Suprapubic skin (tissue), 4 donors: ENCODE data around the gene NFILZ. TPM values are rescaled to one million over a fixed set of nuclear protein-coding genes. Genes with fewer than 3 reads are reported as not detected.
A peak's percentile ranks its signal among the peaks of the same experiment; 100 is the strongest.

Source experiments
- DNase-seq, 2 donors: peaks; one replicate each; pipeline ENCODE4 v3.0.0-alpha.2; 2019; ENCODE audit warnings: low spot score in 2 of 2
- H3K27ac ChIP-seq: fragments of 200-600 bp; sonication (generic); one replicate; pipeline ENCODE4 v1.5.1; 2019
- H3K27me3 ChIP-seq: fragments of 200-600 bp; sonication (generic); one replicate; pipeline ENCODE4 v1.5.1; 2019
- H3K36me3 ChIP-seq: fragments of 200-600 bp; sonication (generic); one replicate; pipeline ENCODE4 v1.5.1; 2019
- H3K4me1 ChIP-seq: fragments of 200-600 bp; sonication (generic); one replicate; pipeline ENCODE4 v1.5.1; 2019
- H3K4me3 ChIP-seq: fragments of 200-600 bp; sonication (generic); one replicate; pipeline ENCODE4 v1.5.1; 2019; ENCODE audit warnings: mild to moderate bottlenecking
- H3K9me3 ChIP-seq: fragments of 200-600 bp; sonication (generic); one replicate; pipeline ENCODE4 v1.5.1; 2019
- CTCF ChIP-seq, 2 donors: fragments of 200-600 bp in 1 of 2; fragments of 450-650 bp in 1 of 2; sonication (generic) in 1 of 2; IDR thresholded peaks; one replicate each; pipeline ENCODE4 v1.5.1; 2016 to 2019; ENCODE audit warnings: antibody characterized with exemption in 2 of 2, mild to moderate bottlenecking in 1 of 2, moderate library complexity in 1 of 2
- EP300 ChIP-seq: sonication (generic); formaldehyde crosslinking; IDR thresholded peaks from one replicate; pipeline ENCODE4 v1.6.1; 2017; ENCODE audit warnings: antibody characterized with exemption
- POLR2A ChIP-seq, 2 donors: fragments of 450-650 bp; IDR thresholded peaks; one replicate each; pipeline ENCODE4 v1.6.1; 2017; ENCODE audit warnings: antibody characterized with exemption in 2 of 2, mild to moderate bottlenecking in 2 of 2, moderate library complexity in 2 of 2
- POLR2AphosphoS5 ChIP-seq, 3 donors: sonication (generic); formaldehyde crosslinking; IDR thresholded peaks; one replicate each; pipeline ENCODE4 v1.6.1; 2017; ENCODE audit warnings: antibody characterized with exemption in 3 of 3
- WGBS: methylation state at CpG from one replicate; pipeline ENCODE4 v1.1.5; 2018; 5-methylcytosine and 5-hydroxymethylcytosine counted together
- total RNA-seq, 4 donors: library from RNA; depleted of rRNA; stranded (reverse); fragments of >200 nt; gene quantifications; one replicate each; pipeline ENCODE4 v1.1.0, GENCODE V29; 2016

The NFILZ gene
- total RNA-seq, 4 donors from 2014 or later, result not detected

GRCh38 chr19:8611391-8611876 lies 19.0 kb upstream of the NFILZ start:
- DNase-seq, result peak in 1 of 2 donors; percentile 76
- Histone ChIP-seq H3K27ac (peak overlapping the region; percentile 86), H3K4me1 (peaks cover 49% of the 10 kb centered on the region), H3K9me3 (no peaks in the 10 kb centered on the region), H3K36me3 (no peaks in the 10 kb centered on the region), H3K4me3 (no peak overlapping the region), H3K27me3 (no peaks in the 10 kb centered on the region)
- TF ChIP-seq EP300 (no peak), POLR2AphosphoS5 (IDR thresholded peaks at IDR 0.05) (peak in 1 of 3 donors; percentile 7)
- 15% methylated on average over 14 of the region's 18 CpGs for whole genome bisulfite sequencing

- peak overlapping the region; percentile 86 for H3K27ac ChIP-seq
- no peaks in the 10 kb centered on the region for H3K36me3 ChIP-seq
- H3K4me3 ChIP-seq, result no peak overlapping the region
- H3K4me1 ChIP-seq, result peaks cover 42% of the 10 kb centered on the region
- no peaks in the 10 kb centered on the region for H3K27me3 ChIP-seq
- TF ChIP-seq CTCF (IDR thresholded peaks at IDR 0.05) (no peak), POLR2A (IDR thresholded peaks at IDR 0.05) (no peak), POLR2AphosphoS5 (IDR thresholded peaks at IDR 0.05) (no peak), EP300 (no peak)
- peak; percentile 84 to 86 for DNase-seq
- H3K9me3 ChIP-seq, result no peaks in the 10 kb centered on the region
- 51% methylated on average over 9 of the region's 12 CpGs for WGBS
Observed at GRCh38 chr19:8611877-8612806, 18.3 kb upstream of the NFILZ start.

- H3K4me1 ChIP-seq, result peaks cover 38% of the 10 kb centered on the region
- DNase-seq, result no peak
- H3K27ac ChIP-seq, result no peak overlapping the region
- WGBS, result 49% methylated on average over 5 of the region's 5 CpGs
- TF ChIP-seq POLR2A (IDR thresholded peaks at IDR 0.05), result no peak
- no peak for TF ChIP-seq POLR2AphosphoS5 (IDR thresholded peaks at IDR 0.05)
- no peak for TF ChIP-seq CTCF (IDR thresholded peaks at IDR 0.05)
- no peaks in the 10 kb centered on the region for H3K36me3 ChIP-seq
- no peak overlapping the region for H3K4me3 ChIP-seq
- H3K9me3 ChIP-seq, result no peaks in the 10 kb centered on the region
- H3K27me3 ChIP-seq, result no peaks in the 10 kb centered on the region
Observed at GRCh38 chr19:8612807-8613171, 17.6 kb upstream of the NFILZ start.

- no peak for DNase-seq
- peaks cover 27% of the 10 kb centered on the region for H3K4me1 ChIP-seq
- no peak overlapping the region for H3K4me3 ChIP-seq
- H3K9me3 ChIP-seq, result no peaks in the 10 kb centered on the region
- no peaks in the 10 kb centered on the region for H3K27me3 ChIP-seq
- H3K36me3 ChIP-seq, result no peaks in the 10 kb centered on the region
- TF ChIP-seq EP300 (no peak), CTCF (IDR thresholded peaks at IDR 0.05) (no peak), POLR2AphosphoS5 (IDR thresholded peaks at IDR 0.05) (no peak), POLR2A (IDR thresholded peaks at IDR 0.05) (no peak)
- no peak overlapping the region for H3K27ac ChIP-seq
- 88% methylated on average over 2 of the region's 2 CpGs for WGBS
Observed at GRCh38 chr19:8614455-8614854, 16.0 kb upstream of the NFILZ start.

- H3K27ac ChIP-seq, result no peak overlapping the region
- H3K27me3 ChIP-seq, result no peaks in the 10 kb centered on the region
- TF ChIP-seq POLR2AphosphoS5 (IDR thresholded peaks at IDR 0.05) (no peak), EP300 (no peak), CTCF (IDR thresholded peaks at IDR 0.05) (no peak), POLR2A (IDR thresholded peaks at IDR 0.05) (no peak)
- 17% methylated on average over 6 of the region's 6 CpGs for WGBS
- no peak overlapping the region for H3K4me3 ChIP-seq
- no peak for DNase-seq
- H3K9me3 ChIP-seq, result no peaks in the 10 kb centered on the region
- H3K36me3 ChIP-seq, result no peaks in the 10 kb centered on the region
- peaks cover 21% of the 10 kb centered on the region for H3K4me1 ChIP-seq
Observed at GRCh38 chr19:8615024-8615423, 15.4 kb upstream of the NFILZ start.
